Measurements from ENCODE around the gene SBNO1. TPM values are rescaled to one million over a fixed set of nuclear protein-coding genes. Genes with fewer than 3 reads are reported as not detected.

Gene SBNO1
- polyA plus RNA-seq, 3 donors: 5.6 to 16.9 (median 11.4) TPM

GRCh38 chr12:123282111-123282510, 82.5 kb downstream of the SBNO1 start:
- H3K27ac Mint-ChIP-seq: peak overlapping the region in 1 of 7 donors; percentile 50
- H3K27me3 ChIP-seq (ENCODE audit: control insufficient read depth in 2 of 2, insufficient read depth in 2 of 2, low read length in 2 of 2): no peaks in the 10 kb centered on the region
- H3K36me3 ChIP-seq (replicated peaks in 1 of 2; ENCODE audit: control insufficient read depth in 1 of 2, insufficient read depth in 2 of 2, low read length in 2 of 2): no peaks in the 10 kb centered on the region
- peaks cover 14% of the 10 kb centered on the region for H3K4me1 Mint-ChIP-seq
- H3K27ac ChIP-seq (ENCODE audit: low read depth in 1 of 2, low read length in 2 of 2): no peak overlapping the region
- H3K9ac ChIP-seq (ENCODE audit: insufficient read depth, low read length, poor library complexity, severe bottlenecking): no peak overlapping the region
- no peaks in the 10 kb centered on the region for H3K27me3 Mint-ChIP-seq (ENCODE audit: low read depth in 3 of 3)
- 100% methylated on average over 2 of the region's 10 CpGs for WGBS (ENCODE audit: insufficient coverage)
- H3K4me1 ChIP-seq (ENCODE audit: control insufficient read depth in 1 of 2, insufficient read depth in 2 of 2, low read length in 2 of 2): peaks cover 18% of the 10 kb centered on the region in 2 donors
- no peaks in the 10 kb centered on the region for H3K79me2 ChIP-seq (ENCODE audit: insufficient read depth, low read length)
- no peaks in the 10 kb centered on the region for H4K20me1 ChIP-seq (ENCODE audit: insufficient read depth, low read length)
- H3K9me3 Mint-ChIP-seq: no peaks in the 10 kb centered on the region
- intact Hi-C loops (cut with micrococcal nuclease): no loop called here
- H3K4me3 Mint-ChIP-seq: no peak overlapping the region
- no peak overlapping the region for H3K4me3 ChIP-seq (replicated peaks in 1 of 3; ENCODE audit: low read depth in 2 of 3, low read length in 3 of 3)
- TF ChIP-seq CTCF (IDR thresholded peaks at IDR 0.05): no peak
- no peaks in the 10 kb centered on the region for H3K36me3 Mint-ChIP-seq
- no peaks in the 10 kb centered on the region for H3K9me3 ChIP-seq (replicated peaks in 1 of 2; ENCODE audit: control insufficient read depth in 1 of 2, insufficient read depth in 1 of 2, low read length in 2 of 2)
- no peak for DNase-seq
- H3K4me2 ChIP-seq (replicated peaks; ENCODE audit: extremely low read depth, low read length, poor library complexity, severe bottlenecking): no peak overlapping the region
- H2AFZ ChIP-seq (ENCODE audit: insufficient read depth, low read depth, low read length, poor library complexity, severe bottlenecking): no peak overlapping the region

- H3K9ac ChIP-seq (ENCODE audit: insufficient read depth, low read length, poor library complexity, severe bottlenecking): no peak overlapping the region
- no peak overlapping the region for H2AFZ ChIP-seq (ENCODE audit: insufficient read depth, low read depth, low read length, poor library complexity, severe bottlenecking)
- no peaks in the 10 kb centered on the region for H3K36me3 ChIP-seq (replicated peaks in 1 of 2; ENCODE audit: control insufficient read depth in 1 of 2, insufficient read depth in 2 of 2, low read length in 2 of 2)
- Mint-ChIP-seq H3K27me3 (ENCODE audit: low read depth in 3 of 3) (peaks cover 0 to 2% (median 1%) of the 10 kb centered on the region in 3 donors), H3K27ac (no peak overlapping the region), H3K36me3 (no peaks in the 10 kb centered on the region), H3K4me1 (peaks cover 14% of the 10 kb centered on the region), H3K4me3 (no peak overlapping the region), H3K9me3 (no peaks in the 10 kb centered on the region)
- WGBS (ENCODE audit: insufficient coverage): no CpG with 5 or more reads among the region's 2 CpGs
- H3K4me1 ChIP-seq (ENCODE audit: control insufficient read depth in 1 of 2, insufficient read depth in 2 of 2, low read length in 2 of 2): peaks cover 18% of the 10 kb centered on the region in 2 donors
- no peak overlapping the region for H3K27ac ChIP-seq (ENCODE audit: low read depth in 1 of 2, low read length in 2 of 2)
- TF ChIP-seq CTCF (IDR thresholded peaks at IDR 0.05): no peak
- H3K27me3 ChIP-seq (ENCODE audit: control insufficient read depth in 2 of 2, insufficient read depth in 2 of 2, low read length in 2 of 2): no peaks in the 10 kb centered on the region
- no peak overlapping the region for H3K4me3 ChIP-seq (replicated peaks in 1 of 3; ENCODE audit: low read depth in 2 of 3, low read length in 3 of 3)
- no peaks in the 10 kb centered on the region for H3K79me2 ChIP-seq (ENCODE audit: insufficient read depth, low read length)
- DNase-seq: no peak
- no peaks in the 10 kb centered on the region for H4K20me1 ChIP-seq (ENCODE audit: insufficient read depth, low read length)
- intact Hi-C loops (cut with micrococcal nuclease): no loop called here
- no peak overlapping the region for H3K4me2 ChIP-seq (replicated peaks; ENCODE audit: extremely low read depth, low read length, poor library complexity, severe bottlenecking)
- no peaks in the 10 kb centered on the region for H3K9me3 ChIP-seq (replicated peaks in 1 of 2; ENCODE audit: control insufficient read depth in 1 of 2, insufficient read depth in 1 of 2, low read length in 2 of 2)
Observed at GRCh38 chr12:123280971-123281370, 83.7 kb downstream of the SBNO1 start.

All from CD14-positive monocyte (primary cell).